ENCODE data around the gene NLRP1.

NLRP1 gene

GRCh38 chr17:5584383-5585286 is at the start of gene NLRP1:
Gene NLRP1, minus strand, starts transcription at chr17:5584509. Its CDS starts 552 bp downstream, at chr17:5583957.
- peak; percentile 96 for DNase-seq (ENCODE audit: low spot score)

GRCh38 chr17:5631958-5632590 is 47.8 kb upstream of the NLRP1 start:
- peak; percentile 34 for DNase-seq (ENCODE audit: low spot score)

GRCh38 chr17:5630434-5630833 is 46.1 kb upstream of the NLRP1 start:
- peak; percentile 81 for DNase-seq (ENCODE audit: low spot score)

- no peak for DNase-seq (ENCODE audit: low spot score)
Measured at GRCh38 chr17:5629128-5629527, 44.8 kb upstream of the NLRP1 start.

- no peak for DNase-seq (ENCODE audit: low spot score)
Measured at GRCh38 chr17:5628262-5628661, 44.0 kb upstream of the NLRP1 start.

GRCh38 chr17:5624211-5624610 is 39.9 kb upstream of the NLRP1 start:
- DNase-seq (ENCODE audit: low spot score) = no peak

- DNase-seq (ENCODE audit: low spot score) = no peak
Measured at GRCh38 chr17:5621729-5622128, 37.4 kb upstream of the NLRP1 start.

GRCh38 chr17:5621026-5621425 is 36.7 kb upstream of the NLRP1 start:
- DNase-seq (ENCODE audit: low spot score) = no peak

GRCh38 chr17:5619088-5619740 is 34.9 kb upstream of the NLRP1 start:
- no peak for DNase-seq (ENCODE audit: low spot score)

- DNase-seq (ENCODE audit: low spot score) = no peak
Measured at GRCh38 chr17:5618476-5618875, 34.2 kb upstream of the NLRP1 start.

GRCh38 chr17:5615476-5615875 is 31.2 kb upstream of the NLRP1 start:
- DNase-seq (ENCODE audit: low spot score) = no peak

GRCh38 chr17:5610956-5611355 is 26.6 kb upstream of the NLRP1 start:
- DNase-seq (ENCODE audit: low spot score) = no peak

- DNase-seq (ENCODE audit: low spot score) = no peak
Measured at GRCh38 chr17:5608399-5609112, 24.2 kb upstream of the NLRP1 start.

- no peak for DNase-seq (ENCODE audit: low spot score)
Measured at GRCh38 chr17:5607946-5608345, 23.6 kb upstream of the NLRP1 start.

GRCh38 chr17:5605452-5605851 is 21.1 kb upstream of the NLRP1 start:
- no peak for DNase-seq (ENCODE audit: low spot score)

- no peak for DNase-seq (ENCODE audit: low spot score)
Measured at GRCh38 chr17:5600041-5600440, 15.7 kb upstream of the NLRP1 start.

GRCh38 chr17:5598457-5598856 is 14.1 kb upstream of the NLRP1 start:
- DNase-seq (ENCODE audit: low spot score) = no peak

- no peak for DNase-seq (ENCODE audit: low spot score)
Measured at GRCh38 chr17:5596421-5596820, 12.1 kb upstream of the NLRP1 start.

GRCh38 chr17:5595831-5596230 is 11.5 kb upstream of the NLRP1 start:
- DNase-seq (ENCODE audit: low spot score) = no peak

GRCh38 chr17:5592382-5592781 is 8.1 kb upstream of the NLRP1 start:
- DNase-seq (ENCODE audit: low spot score) = peak; percentile 58

GRCh38 chr17:5591966-5592365 is 7.7 kb upstream of the NLRP1 start:
- DNase-seq (ENCODE audit: low spot score) = no peak

- DNase-seq (ENCODE audit: low spot score) = peak; percentile 4
Measured at GRCh38 chr17:5588584-5588983, 4.3 kb upstream of the NLRP1 start.
